ENCODE results near the gene JUN.

DNA sequence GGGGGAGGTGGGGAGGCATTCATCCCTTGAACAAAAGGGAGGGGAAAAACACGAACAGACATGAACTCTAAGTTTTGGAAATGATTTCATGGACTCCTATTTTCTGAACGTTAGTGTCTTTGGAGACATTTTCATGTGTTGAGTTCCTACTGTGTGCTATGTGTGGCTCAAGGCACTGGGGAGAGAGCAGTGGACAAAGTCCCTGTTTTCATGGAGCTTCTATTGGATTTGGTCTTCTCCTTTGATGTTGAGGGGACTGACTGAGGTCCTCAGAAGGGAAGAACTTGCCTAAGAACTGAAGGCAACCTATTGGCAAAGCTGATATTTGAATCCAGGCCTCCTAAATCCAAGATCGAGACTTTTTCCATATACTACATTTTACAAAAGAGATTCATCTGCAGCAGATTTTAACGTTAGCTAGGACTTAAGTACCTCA, 30.4 kb downstream of the JUN start:
- no peak for TF ChIP-seq EP300 (IDR thresholded peaks at IDR 0.05)
- TF ChIP-seq, protein P1, sequence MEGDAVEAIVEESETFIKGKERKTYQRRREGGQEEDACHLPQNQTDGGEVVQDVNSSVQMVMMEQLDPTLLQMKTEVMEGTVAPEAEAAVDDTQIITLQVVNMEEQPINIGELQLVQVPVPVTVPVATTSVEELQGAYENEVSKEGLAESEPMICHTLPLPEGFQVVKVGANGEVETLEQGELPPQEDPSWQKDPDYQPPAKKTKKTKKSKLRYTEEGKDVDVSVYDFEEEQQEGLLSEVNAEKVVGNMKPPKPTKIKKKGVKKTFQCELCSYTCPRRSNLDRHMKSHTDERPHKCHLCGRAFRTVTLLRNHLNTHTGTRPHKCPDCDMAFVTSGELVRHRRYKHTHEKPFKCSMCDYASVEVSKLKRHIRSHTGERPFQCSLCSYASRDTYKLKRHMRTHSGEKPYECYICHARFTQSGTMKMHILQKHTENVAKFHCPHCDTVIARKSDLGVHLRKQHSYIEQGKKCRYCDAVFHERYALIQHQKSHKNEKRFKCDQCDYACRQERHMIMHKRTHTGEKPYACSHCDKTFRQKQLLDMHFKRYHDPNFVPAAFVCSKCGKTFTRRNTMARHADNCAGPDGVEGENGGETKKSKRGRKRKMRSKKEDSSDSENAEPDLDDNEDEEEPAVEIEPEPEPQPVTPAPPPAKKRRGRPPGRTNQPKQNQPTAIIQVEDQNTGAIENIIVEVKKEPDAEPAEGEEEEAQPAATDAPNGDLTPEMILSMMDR (IDR thresholded peaks at IDR 0.05) = no peak
- TF ChIP-seq POLR2A (IDR thresholded peaks at IDR 0.05) = no peak
- TF ChIP-seq POLR2AphosphoS5 (IDR thresholded peaks at IDR 0.05) = no peak
